ENCODE data around the gene CCNE1.

- TF ChIP-seq MAX (CRISPR knock-in tag; IDR thresholded peaks at IDR 0.05): no peak
- no peak for TF ChIP-seq ZNF121 (CRISPR knock-in tag; IDR thresholded peaks at IDR 0.05)
These were observed 29.4 kb downstream of the CCNE1 start for GRCh38 chr19:29841209-29841558.
